Stimulated activated CD4-positive, alpha-beta T cell treated with anti-CD3 and anti-CD28 coated beads, Interleukin-12 subunit alpha, Interleukin-12 subunit beta, amount 100 ng/mL, for 48 hours (primary cell): Measurements from ENCODE around the gene ANK3.

ENCODE experiments used
- DNase-seq, 3 donors: peaks; one replicate each; pipeline ENCODE4 v3.0.0-alpha.2; 2020; ENCODE audit warnings: low read depth in 2 of 3, low spot score in 1 of 3

ANK3 gene

GRCh38 chr10:59997827-59998525 is 391.7 kb downstream of the ANK3 start:
- no peak for DNase-seq

DNA sequence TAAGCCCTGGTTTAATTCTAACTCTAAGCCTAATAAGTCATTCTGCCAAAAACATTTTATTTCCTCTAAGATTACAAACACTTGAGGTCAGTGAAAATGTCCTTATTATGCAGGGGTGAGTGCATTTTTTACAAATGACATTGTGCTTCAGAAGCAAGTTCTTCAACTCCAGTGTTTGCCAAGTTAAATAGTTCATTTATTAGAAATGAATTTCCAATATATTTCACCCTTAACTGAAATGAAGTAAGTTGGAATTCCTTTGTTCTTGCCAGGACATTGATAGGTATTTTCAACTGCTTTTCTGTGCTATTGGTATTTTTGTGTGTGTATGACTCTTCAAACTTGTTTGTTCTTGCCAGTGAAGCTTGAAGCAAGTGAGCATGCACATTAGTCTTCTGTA is 393.8 kb downstream of the ANK3 start:
- no peak for DNase-seq

DNA sequence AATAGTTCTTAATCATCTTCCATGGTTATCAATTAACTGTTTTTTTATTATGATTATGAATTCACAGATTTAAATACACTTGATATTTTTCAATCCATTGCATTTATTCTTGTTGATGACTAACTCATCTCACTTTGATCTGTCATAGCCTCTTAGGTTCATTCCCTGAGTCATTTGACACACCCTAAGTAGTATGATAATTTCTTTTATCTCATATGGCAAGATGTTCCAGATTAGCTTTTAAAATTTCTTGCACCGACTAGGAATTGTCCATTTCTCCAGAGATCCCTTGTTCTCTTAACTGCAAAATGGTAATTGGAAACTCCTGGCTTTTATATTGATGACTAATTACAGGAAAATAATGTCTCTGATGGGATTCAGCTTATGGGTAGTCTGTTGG is 395.7 kb downstream of the ANK3 start:
- DNase-seq, result no peak

GRCh38 chr10:59991661-59992060 is 398.0 kb downstream of the ANK3 start:
- DNase-seq, result no peak

DNA sequence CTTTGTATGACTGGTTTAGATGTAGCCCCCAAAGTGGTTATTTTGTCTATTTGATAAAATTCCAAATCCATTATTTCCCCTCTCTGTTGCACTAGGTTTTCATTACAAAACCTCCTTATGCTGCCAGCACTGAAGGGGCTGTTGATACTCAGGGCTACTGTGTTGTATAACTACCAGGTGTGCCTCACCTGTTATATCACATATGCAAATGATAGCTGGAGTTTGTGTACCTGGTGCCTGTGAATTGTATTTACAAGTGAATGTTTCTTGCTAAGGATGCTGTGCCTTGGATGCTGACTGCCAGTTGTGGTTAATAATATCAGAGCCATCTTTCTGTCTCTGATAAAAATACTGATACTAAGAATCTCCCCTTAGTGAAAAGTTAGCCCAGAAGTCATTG is 398.6 kb downstream of the ANK3 start:
- DNase-seq, result no peak

DNA sequence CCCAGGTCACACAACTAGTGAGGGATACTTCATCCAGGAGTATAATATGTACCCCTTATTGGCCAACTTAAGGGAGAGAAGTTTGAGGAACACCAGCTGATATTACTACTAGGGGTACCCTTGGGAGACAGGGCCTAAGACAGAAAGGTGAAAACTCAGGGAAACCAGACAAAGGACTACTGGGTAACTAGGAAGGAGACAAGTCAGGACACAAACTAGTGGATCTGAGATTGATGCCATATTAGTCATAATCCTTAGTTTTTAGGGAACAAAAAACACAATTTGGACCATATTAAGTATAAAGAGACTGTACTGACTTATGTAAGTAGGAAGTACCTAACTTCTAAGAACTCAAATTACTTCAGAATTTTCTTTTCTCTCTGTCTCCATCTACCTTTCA is 404.0 kb downstream of the ANK3 start:
- DNase-seq, result no peak

GRCh38 chr10:59984415-59984814 is 405.3 kb downstream of the ANK3 start:
- DNase-seq, result no peak

DNA sequence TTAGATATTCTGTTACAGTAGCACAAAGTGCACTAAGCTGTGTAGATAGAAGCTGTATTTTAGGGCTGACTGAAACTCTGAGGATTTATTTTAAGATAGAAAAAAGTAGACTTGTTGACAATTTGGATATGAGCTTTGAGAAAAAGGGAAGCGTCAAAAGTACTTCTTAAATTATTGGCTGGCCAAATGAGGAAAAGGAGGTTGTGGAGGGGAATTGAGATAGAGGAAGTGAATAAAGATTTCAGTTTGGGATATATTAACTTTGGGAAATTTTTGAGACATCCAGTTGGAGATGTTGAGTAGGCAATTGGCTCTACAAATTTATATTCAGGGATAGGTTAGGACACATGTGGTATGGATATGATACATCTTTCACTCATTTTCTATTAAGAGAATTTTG is 409.3 kb downstream of the ANK3 start:
- no peak for DNase-seq

DNA sequence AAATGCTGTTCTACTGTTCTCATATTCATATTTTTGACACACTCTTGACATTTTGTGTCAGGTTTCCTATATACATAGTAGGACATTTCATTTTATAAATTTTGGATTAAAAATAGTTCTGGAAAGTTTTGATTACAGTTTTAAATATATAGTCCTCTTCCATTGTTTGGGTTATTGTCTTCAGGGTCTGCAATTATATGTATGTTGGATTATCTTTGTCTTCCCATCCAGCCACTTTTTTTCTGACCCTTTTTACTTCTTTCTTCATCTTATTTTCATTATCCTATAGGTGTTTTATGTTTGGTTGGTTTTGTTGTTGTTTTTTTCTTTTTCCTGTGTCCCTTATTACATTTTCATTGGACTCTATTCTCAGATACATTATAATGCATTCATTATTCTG is 412.2 kb downstream of the ANK3 start:
- DNase-seq, result no peak

DNA sequence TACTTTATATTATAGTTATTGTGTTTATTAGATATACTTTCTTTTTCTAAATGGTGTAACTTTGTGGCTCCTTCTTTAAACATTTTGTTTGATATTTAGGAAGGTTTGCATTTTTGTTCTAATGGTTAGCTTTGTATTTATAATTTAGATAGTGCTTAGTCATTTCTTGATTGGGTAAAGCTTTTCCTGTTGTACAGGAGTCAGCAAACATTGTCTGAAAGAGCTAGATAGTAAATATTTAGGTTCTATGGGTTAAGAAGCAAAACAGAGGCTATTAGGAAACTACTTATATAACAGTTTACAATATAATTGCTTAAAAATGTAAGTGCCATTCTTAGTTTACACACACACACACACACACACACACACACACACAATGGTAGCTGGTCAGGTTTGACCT is 412.8 kb downstream of the ANK3 start:
- no peak for DNase-seq
